ENCODE results near the gene CHST11. TPM values are rescaled to one million over a fixed set of nuclear protein-coding genes. Genes with fewer than 3 reads are reported as not detected.
A peak's percentile ranks its signal among the peaks of the same experiment; 100 is the strongest.
"Not testable (repeated sequence)": the region's sequence is repeated elsewhere in the genome, so short reads cannot be mapped to it uniquely, and the experiment has no call there.

Gene CHST11
- total RNA-seq, 1 experiment from 2014 or later, result 1.1 TPM

- ChIA-PET POLR2A (ENCODE audit: low non-redundant PET) (interaction anchor here (0.5 kb wide), 1 partner anchor 350 kb away, joined by 3 read pairs; no protein-coding TSS in a partner anchor), CTCF (no interaction called here)
- Histone ChIP-seq H3K27ac (ENCODE audit: low read depth, low read length, poor library complexity, severe bottlenecking) (no peak overlapping the region), H3K27me3 (replicated peaks; ENCODE audit: insufficient read depth, low read depth, low read length, poor library complexity) (no peaks in the 10 kb centered on the region), H3K9me3 (ENCODE audit: low read depth, low read length, poor library complexity, severe bottlenecking) (no peaks in the 10 kb centered on the region), H3K36me3 (ENCODE audit: insufficient read depth, low read length, poor library complexity, severe bottlenecking) (no peaks in the 10 kb centered on the region), H3K4me3 (ENCODE audit: low read depth, low read length, poor library complexity, severe bottlenecking) (no peak overlapping the region), H3K4me1 (ENCODE audit: insufficient read depth, low read length, poor library complexity, severe bottlenecking) (peaks cover 24% of the 10 kb centered on the region)
- BruUV-seq (replicated peaks), result no TSS peak
- TF ChIP-seq EZH2 (IDR thresholded peaks at IDR 0.05; ENCODE audit: borderline replicate concordance, low read depth, low read length, poor library complexity, severe bottlenecking), result no peak
- TF ChIP-seq CTCF (conservative IDR thresholded peaks at IDR 0.05; ENCODE audit: low read depth, low read length), result no peak
- DNase-seq (ENCODE audit: low spot score), result peak; percentile 75
- intact Hi-C loops (cut with micrococcal nuclease; ENCODE audit: unreplicated experiment), result no loop called here
These were observed 98.9 kb downstream of the CHST11 start for GRCh38 chr12:104555648-104556047.

- Histone ChIP-seq H3K27ac (ENCODE audit: low read depth, low read length, poor library complexity, severe bottlenecking) (no peak overlapping the region), H3K9me3 (ENCODE audit: low read depth, low read length, poor library complexity, severe bottlenecking) (no peaks in the 10 kb centered on the region), H3K36me3 (ENCODE audit: insufficient read depth, low read length, poor library complexity, severe bottlenecking) (no peaks in the 10 kb centered on the region), H3K4me3 (ENCODE audit: low read depth, low read length, poor library complexity, severe bottlenecking) (no peak overlapping the region), H3K27me3 (replicated peaks; ENCODE audit: insufficient read depth, low read depth, low read length, poor library complexity) (no peaks in the 10 kb centered on the region), H3K4me1 (ENCODE audit: insufficient read depth, low read length, poor library complexity, severe bottlenecking) (peaks cover 15% of the 10 kb centered on the region)
- POLR2A ChIA-PET (ENCODE audit: low non-redundant PET), result no interaction called here
- BruUV-seq (replicated peaks), result no TSS peak
- no peak for DNase-seq (ENCODE audit: low spot score)
- TF ChIP-seq EZH2 (IDR thresholded peaks at IDR 0.05; ENCODE audit: borderline replicate concordance, low read depth, low read length, poor library complexity, severe bottlenecking) (no peak), CTCF (conservative IDR thresholded peaks at IDR 0.05; ENCODE audit: low read depth, low read length) (no peak)
- CTCF ChIA-PET, result no interaction called here
- intact Hi-C loops (cut with micrococcal nuclease; ENCODE audit: unreplicated experiment), result no loop called here
These were observed 100.9 kb downstream of the CHST11 start for GRCh38 chr12:104557488-104558195.

GRCh38 chr12:104560881-104561280 lies 104.1 kb downstream of the CHST11 start:
- no peak overlapping the region for H3K4me3 ChIP-seq (ENCODE audit: low read depth, low read length, poor library complexity, severe bottlenecking)
- POLR2A ChIA-PET (ENCODE audit: low non-redundant PET), result no interaction called here
- H3K9me3 ChIP-seq (ENCODE audit: low read depth, low read length, poor library complexity, severe bottlenecking), result no peaks in the 10 kb centered on the region
- no peaks in the 10 kb centered on the region for H3K36me3 ChIP-seq (ENCODE audit: insufficient read depth, low read length, poor library complexity, severe bottlenecking)
- BruUV-seq (replicated peaks), result no TSS peak
- no peak for TF ChIP-seq EZH2 (IDR thresholded peaks at IDR 0.05; ENCODE audit: borderline replicate concordance, low read depth, low read length, poor library complexity, severe bottlenecking)
- no peaks in the 10 kb centered on the region for H3K27me3 ChIP-seq (replicated peaks; ENCODE audit: insufficient read depth, low read depth, low read length, poor library complexity)
- no peak for DNase-seq (ENCODE audit: low spot score)
- no peak overlapping the region for H3K27ac ChIP-seq (ENCODE audit: low read depth, low read length, poor library complexity, severe bottlenecking)
- CTCF ChIA-PET, result no interaction called here
- intact Hi-C loops (cut with micrococcal nuclease; ENCODE audit: unreplicated experiment), result no loop called here
- peaks cover 4% of the 10 kb centered on the region for H3K4me1 ChIP-seq (ENCODE audit: insufficient read depth, low read length, poor library complexity, severe bottlenecking)

GRCh38 chr12:104562763-104563162 lies 106.0 kb downstream of the CHST11 start:
- TF ChIP-seq CTCF (conservative IDR thresholded peaks at IDR 0.05; ENCODE audit: low read depth, low read length) (no peak), EZH2 (IDR thresholded peaks at IDR 0.05; ENCODE audit: borderline replicate concordance, low read depth, low read length, poor library complexity, severe bottlenecking) (no peak)
- H3K27ac ChIP-seq (ENCODE audit: low read depth, low read length, poor library complexity, severe bottlenecking), result no peak overlapping the region
- CTCF ChIA-PET, result no interaction called here
- no peaks in the 10 kb centered on the region for H3K36me3 ChIP-seq (ENCODE audit: insufficient read depth, low read length, poor library complexity, severe bottlenecking)
- H3K9me3 ChIP-seq (ENCODE audit: low read depth, low read length, poor library complexity, severe bottlenecking), result no peaks in the 10 kb centered on the region
- no peaks in the 10 kb centered on the region for H3K4me1 ChIP-seq (ENCODE audit: insufficient read depth, low read length, poor library complexity, severe bottlenecking)
- peaks cover 4% of the 10 kb centered on the region for H3K27me3 ChIP-seq (replicated peaks; ENCODE audit: insufficient read depth, low read depth, low read length, poor library complexity)
- intact Hi-C loops (cut with micrococcal nuclease; ENCODE audit: unreplicated experiment), result no loop called here
- no peak overlapping the region for H3K4me3 ChIP-seq (ENCODE audit: low read depth, low read length, poor library complexity, severe bottlenecking)
- POLR2A ChIA-PET (ENCODE audit: low non-redundant PET), result no interaction called here
- DNase-seq (ENCODE audit: low spot score), result no peak
- no TSS peak for BruUV-seq (replicated peaks)

GRCh38 chr12:104564662-104565061 lies 107.9 kb downstream of the CHST11 start:
- DNase-seq (ENCODE audit: low spot score); H3K27me3 ChIP-seq (replicated peaks; ENCODE audit: insufficient read depth, low read depth, low read length, poor library complexity); H3K9me3 ChIP-seq (ENCODE audit: low read depth, low read length, poor library complexity, severe bottlenecking); CTCF ChIA-PET; H3K4me3 ChIP-seq (ENCODE audit: low read depth, low read length, poor library complexity, severe bottlenecking); intact Hi-C loops (cut with micrococcal nuclease; ENCODE audit: unreplicated experiment); H3K27ac ChIP-seq (ENCODE audit: low read depth, low read length, poor library complexity, severe bottlenecking); POLR2A ChIA-PET (ENCODE audit: low non-redundant PET); H3K36me3 ChIP-seq (ENCODE audit: insufficient read depth, low read length, poor library complexity, severe bottlenecking); H3K4me1 ChIP-seq (ENCODE audit: insufficient read depth, low read length, poor library complexity, severe bottlenecking); BruUV-seq (replicated peaks): not testable (repeated sequence)

Measured in A673 (cell line).